DOHH2 (cell line): Measurements from ENCODE around the gene SCLY.

Experiments used
- H3F3A ChIP-seq: fragments of 200-600 bp; sonication (generic), shearing (Covaris generic); 2 replicates; pipeline ENCODE4 v1.6.0; 2016; ENCODE audit warnings: antibody characterized with exemption, mild to moderate bottlenecking; ENCODE audit not compliant: control insufficient read depth, insufficient read depth
- H3K27ac ChIP-seq: fragments of 200-600 bp; sonication (generic); 2 replicates; pipeline ENCODE4 v1.5.1; 2014; ENCODE audit warnings: low read depth, mild to moderate bottlenecking, low read length, moderate library complexity
- H3K27me3 ChIP-seq: fragments of 200-600 bp; sonication (generic); 2 replicates; pipeline ENCODE4 v1.6.1; 2014; ENCODE audit warnings: mild to moderate bottlenecking, low read length, mixed read lengths; ENCODE audit not compliant: control insufficient read depth
- H3K36me3 ChIP-seq: fragments of 200-600 bp; sonication (generic); 2 replicates; pipeline ENCODE4 v1.6.1; 2014; ENCODE audit warnings: mild to moderate bottlenecking, low read length, moderate library complexity, mixed read lengths; ENCODE audit not compliant: control insufficient read depth
- H3K4me1 ChIP-seq: fragments of 200-600 bp; sonication (generic); 2 replicates; pipeline ENCODE4 v1.6.1; 2014; ENCODE audit warnings: mild to moderate bottlenecking, low read length, mixed read lengths; ENCODE audit not compliant: control insufficient read depth
- H3K4me2 ChIP-seq: fragments of 200-600 bp; sonication (generic); 2 replicates; pipeline ENCODE4 v1.6.0; 2014; ENCODE audit warnings: mild to moderate bottlenecking, low read length, moderate library complexity
- H3K4me3 ChIP-seq: fragments of 200-600 bp; sonication (generic); 2 replicates; pipeline ENCODE4 v1.5.1; 2014; ENCODE audit warnings: mild to moderate bottlenecking, low read length, mixed read lengths
- H3K79me2 ChIP-seq: fragments of 200-600 bp; sonication (generic); 2 replicates; pipeline ENCODE4 v1.6.1; 2014; ENCODE audit warnings: mild to moderate bottlenecking, low read length, mixed read lengths; ENCODE audit not compliant: control insufficient read depth
- H3K9me2 ChIP-seq: fragments of 200-600 bp; sonication (generic); replicated peaks from 2 replicates; pipeline ENCODE4 v1.6.1; 2014; ENCODE audit warnings: mild to moderate bottlenecking, low read length, mixed read lengths; ENCODE audit not compliant: control insufficient read depth
- H3K9me3 ChIP-seq: fragments of 200-600 bp; sonication (generic); 2 replicates; pipeline ENCODE4 v1.6.1; 2014; ENCODE audit warnings: antibody characterized with exemption, low read length, mixed read lengths; ENCODE audit not compliant: control insufficient read depth, insufficient read depth
- H4K20me1 ChIP-seq: fragments of 200-600 bp; sonication (generic); 2 replicates; pipeline ENCODE4 v1.6.0; 2014; ENCODE audit warnings: low read depth, mild to moderate bottlenecking, antibody characterized with exemption, low read length, moderate library complexity; ENCODE audit not compliant: control insufficient read depth, insufficient read depth
- CTCF ChIP-seq: fragments of 200-600 bp; sonication (generic); IDR thresholded peaks from one replicate; pipeline ENCODE4 v1.5.1; 2014; ENCODE audit warnings: antibody characterized with exemption, mild to moderate bottlenecking, low read depth, low read length; ENCODE audit not compliant: poor library complexity, severe bottlenecking
- EZH2phosphoT487 ChIP-seq: fragments of 200-600 bp; sonication (generic); IDR thresholded peaks from 2 replicates; pipeline ENCODE4 v1.6.1; 2017; ENCODE audit warnings: borderline replicate concordance, mild to moderate bottlenecking, antibody characterized with exemption, low read length, moderate library complexity, mixed read lengths

SCLY gene

GRCh38 chr2:238016526-238016925 lies 44.3 kb upstream of the SCLY start:
- H3K4me2 ChIP-seq = no peak overlapping the region
- no peaks in the 10 kb centered on the region for H3K79me2 ChIP-seq
- H3K4me3 ChIP-seq = no peak overlapping the region
- no peak overlapping the region for H3K27ac ChIP-seq
- peaks cover 3% of the 10 kb centered on the region; the same call in 1 of the 2 replicates for H4K20me1 ChIP-seq
- no peaks in the 10 kb centered on the region for H3K36me3 ChIP-seq
- H3K9me3 ChIP-seq = no peaks in the 10 kb centered on the region
- no peaks in the 10 kb centered on the region for H3K9me2 ChIP-seq
- H3K27me3 ChIP-seq = no peaks in the 10 kb centered on the region
- no peak for TF ChIP-seq EZH2phosphoT487
- no peak for TF ChIP-seq CTCF
- H3F3A ChIP-seq = no peaks in the 10 kb centered on the region
- no peaks in the 10 kb centered on the region for H3K4me1 ChIP-seq

- H3K9me2 ChIP-seq = no peaks in the 10 kb centered on the region
- no peaks in the 10 kb centered on the region for H3F3A ChIP-seq
- no peaks in the 10 kb centered on the region for H3K79me2 ChIP-seq
- H3K36me3 ChIP-seq = no peaks in the 10 kb centered on the region
- H3K27me3 ChIP-seq = no peaks in the 10 kb centered on the region
- H4K20me1 ChIP-seq = peaks cover 3% of the 10 kb centered on the region; the same call in 1 of the 2 replicates
- TF ChIP-seq CTCF = no peak
- no peak for TF ChIP-seq EZH2phosphoT487
- H3K4me3 ChIP-seq = no peak overlapping the region
- no peaks in the 10 kb centered on the region for H3K4me1 ChIP-seq
- no peak overlapping the region for H3K27ac ChIP-seq
- no peak overlapping the region for H3K4me2 ChIP-seq
- H3K9me3 ChIP-seq = no peaks in the 10 kb centered on the region
Observed at GRCh38 chr2:238019962-238020361, 40.8 kb upstream of the SCLY start.

- Histone ChIP-seq H3K79me2 (no peaks in the 10 kb centered on the region), H3K4me1 (no peaks in the 10 kb centered on the region)
Observed at GRCh38 chr2:238020816-238021215, 40.0 kb upstream of the SCLY start.

More at GRCh38 chr2:238020816-238021215, 40.0 kb upstream of the SCLY start:
- Histone ChIP-seq H3K4me3 (no peak overlapping the region), H3K36me3 (no peaks in the 10 kb centered on the region), H3K27me3 (no peaks in the 10 kb centered on the region), H3K9me2 (no peaks in the 10 kb centered on the region), H3K9me3 (no peaks in the 10 kb centered on the region), H3K27ac (no peak overlapping the region), H4K20me1 (peaks cover 3% of the 10 kb centered on the region; the same call in 1 of the 2 replicates), H3F3A (no peaks in the 10 kb centered on the region), H3K4me2 (no peak overlapping the region)
- TF ChIP-seq CTCF = no peak
- no peak for TF ChIP-seq EZH2phosphoT487
